OCI-LY3 (cell line): ENCODE results near the gene ARHGEF28.

ENCODE experiments used
- EZH2phosphoT487 ChIP-seq: fragments of 200-600 bp; shearing (Covaris generic); IDR thresholded peaks from 2 replicates; pipeline ENCODE4 v1.6.1; 2018; ENCODE audit warnings: antibody characterized with exemption, mixed run types, low read depth
- TF ChIP-seq, protein P1 (sequence below): fragments of 200-600, 300-600 bp; sonication (generic); IDR thresholded peaks from 2 replicates; pipeline ENCODE4 v1.5.1; 2014; ENCODE audit warnings: antibody characterized with exemption, low read length, low read depth

DNA sequence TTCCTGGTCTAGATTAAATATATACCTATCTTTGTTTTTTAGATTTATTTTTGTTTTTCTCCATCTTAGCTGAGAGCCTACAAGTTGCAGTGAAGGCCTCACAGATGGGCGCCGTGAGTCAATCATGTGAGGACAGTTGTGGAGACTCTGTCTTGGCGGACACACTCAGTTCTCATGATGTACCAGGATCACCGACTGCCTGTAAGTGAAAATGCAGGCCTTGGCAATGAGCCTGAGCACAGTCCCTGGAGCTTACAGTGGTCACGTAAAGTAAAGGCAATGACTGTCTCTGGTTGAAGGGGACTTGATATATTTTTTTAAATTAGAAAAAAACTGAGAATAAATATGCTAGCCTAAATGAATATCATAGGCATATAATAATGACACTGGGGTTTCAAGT, 271.9 kb downstream of the ARHGEF28 start:
- TF ChIP-seq, protein P1, sequence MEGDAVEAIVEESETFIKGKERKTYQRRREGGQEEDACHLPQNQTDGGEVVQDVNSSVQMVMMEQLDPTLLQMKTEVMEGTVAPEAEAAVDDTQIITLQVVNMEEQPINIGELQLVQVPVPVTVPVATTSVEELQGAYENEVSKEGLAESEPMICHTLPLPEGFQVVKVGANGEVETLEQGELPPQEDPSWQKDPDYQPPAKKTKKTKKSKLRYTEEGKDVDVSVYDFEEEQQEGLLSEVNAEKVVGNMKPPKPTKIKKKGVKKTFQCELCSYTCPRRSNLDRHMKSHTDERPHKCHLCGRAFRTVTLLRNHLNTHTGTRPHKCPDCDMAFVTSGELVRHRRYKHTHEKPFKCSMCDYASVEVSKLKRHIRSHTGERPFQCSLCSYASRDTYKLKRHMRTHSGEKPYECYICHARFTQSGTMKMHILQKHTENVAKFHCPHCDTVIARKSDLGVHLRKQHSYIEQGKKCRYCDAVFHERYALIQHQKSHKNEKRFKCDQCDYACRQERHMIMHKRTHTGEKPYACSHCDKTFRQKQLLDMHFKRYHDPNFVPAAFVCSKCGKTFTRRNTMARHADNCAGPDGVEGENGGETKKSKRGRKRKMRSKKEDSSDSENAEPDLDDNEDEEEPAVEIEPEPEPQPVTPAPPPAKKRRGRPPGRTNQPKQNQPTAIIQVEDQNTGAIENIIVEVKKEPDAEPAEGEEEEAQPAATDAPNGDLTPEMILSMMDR: no peak
- no peak for TF ChIP-seq EZH2phosphoT487
